Endothelial cell of hepatic sinusoid (primary cell): ENCODE results near the gene RIN3.

Experiments used
- in situ Hi-C: cut with HindIII; loops from 2 replicates; pipeline ENCODE4 v1.10.0; 2017; ENCODE audit warnings: low sequenced_read_pairs

The RIN3 gene

DNA sequence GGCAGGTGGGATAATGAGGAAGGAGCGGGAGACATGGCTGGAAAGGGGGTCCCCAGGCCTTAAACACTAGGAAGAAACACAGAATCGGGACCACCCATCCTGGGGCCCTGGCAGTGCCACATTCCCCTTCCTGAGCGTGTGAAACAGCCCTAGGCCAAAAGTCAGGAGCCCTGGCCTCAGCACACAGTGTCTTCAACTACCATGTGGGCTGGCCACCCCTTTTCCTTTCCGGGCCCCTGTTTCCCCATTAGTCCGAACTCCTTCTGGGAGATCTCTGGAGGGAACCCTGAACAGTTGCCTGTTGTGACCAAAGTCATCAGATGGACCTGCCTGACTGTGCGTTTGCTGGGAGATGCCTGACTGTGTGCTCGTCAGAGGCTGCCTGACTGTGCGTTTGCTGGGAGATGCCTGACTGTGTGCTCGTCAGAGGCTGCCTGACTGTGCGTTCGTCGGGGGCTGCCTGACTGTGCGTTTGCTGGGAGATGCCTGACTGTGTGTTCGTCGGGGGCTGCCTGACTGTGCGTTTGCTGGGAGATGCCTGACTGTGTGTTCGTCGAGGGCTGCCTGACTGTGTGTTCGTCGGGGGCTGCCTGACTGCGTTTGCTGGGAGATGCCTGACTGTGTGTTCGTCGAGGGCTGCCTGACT is 126.0 kb downstream of the RIN3 start:
- in situ Hi-C loops, result loop anchor here (5.0 kb wide), 2 partner anchors 33 to 67 kb away; no protein-coding TSS in a partner anchor

- in situ Hi-C loops, result no loop called here
Measured at GRCh38 chr14:92641306-92641705, 127.7 kb downstream of the RIN3 start.

DNA sequence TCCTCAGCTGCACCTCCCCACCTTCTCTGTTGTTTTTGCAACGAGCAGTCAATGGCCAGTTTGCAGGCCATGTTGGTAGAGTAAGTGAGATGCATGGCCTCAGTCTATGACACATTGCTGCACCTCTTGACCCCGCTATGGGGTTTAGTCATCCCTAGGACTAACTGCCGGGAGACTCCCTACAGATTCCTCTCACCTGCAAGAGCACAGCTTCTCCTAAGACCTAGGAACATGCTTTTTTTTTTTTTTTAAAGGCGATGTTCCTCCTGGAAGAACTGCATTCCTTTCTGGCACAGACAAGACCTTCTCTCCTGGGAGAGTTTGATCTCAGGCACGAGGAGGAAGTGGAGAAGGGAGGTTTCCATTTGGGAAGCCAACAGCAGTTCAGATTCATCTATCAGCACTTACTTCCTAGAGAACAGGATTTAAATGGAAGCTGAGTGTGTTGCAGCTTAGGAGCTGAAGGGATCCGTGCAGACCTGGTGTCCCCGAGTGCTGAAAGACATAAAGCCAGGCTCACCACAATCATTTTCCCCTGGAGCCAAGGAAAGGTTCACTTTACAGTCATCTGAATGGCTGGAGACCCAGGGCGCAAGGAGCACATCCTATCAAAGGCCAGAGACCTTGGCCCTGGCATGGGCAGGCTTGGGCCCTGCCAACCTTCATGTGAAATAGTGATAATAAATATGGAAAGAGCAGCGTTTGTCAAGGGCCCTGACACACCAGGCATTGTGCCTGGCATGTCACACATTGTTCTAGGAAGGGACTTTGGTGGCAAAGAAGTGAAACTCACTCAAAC is 130.8 kb downstream of the RIN3 start:
- in situ Hi-C loops, result no loop called here

DNA sequence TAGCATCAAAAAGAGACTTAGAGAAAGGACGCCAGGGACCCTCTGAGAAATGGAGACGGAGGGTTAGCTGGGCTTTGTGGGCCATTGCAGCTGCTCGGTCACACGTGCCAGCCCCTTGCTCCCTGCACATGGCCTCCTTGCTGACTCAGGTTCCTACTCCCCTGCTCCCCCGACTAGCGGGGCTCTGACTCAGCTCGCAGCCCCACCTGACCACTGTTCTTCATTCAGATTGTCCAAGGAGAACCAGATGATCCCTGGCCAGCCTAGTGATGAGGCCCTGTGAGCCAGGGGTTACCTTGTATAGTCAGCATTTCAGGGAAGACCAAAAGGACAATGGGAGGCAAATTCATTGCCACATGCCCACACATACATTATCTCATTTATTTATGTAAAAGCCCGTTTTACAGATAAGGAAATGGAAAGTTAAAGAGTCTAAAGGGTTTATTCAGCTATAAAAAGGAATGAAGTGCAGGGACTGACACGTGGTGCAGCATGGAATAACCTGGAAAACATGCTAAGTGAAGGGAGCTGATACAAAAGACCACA is 131.5 kb downstream of the RIN3 start:
- in situ Hi-C loops, result no loop called here

- in situ Hi-C loops, result no loop called here
Measured at GRCh38 chr14:92645841-92646478, 132.4 kb downstream of the RIN3 start.

GRCh38 chr14:92646952-92647796 is 133.6 kb downstream of the RIN3 start:
- in situ Hi-C loops, result no loop called here

- in situ Hi-C loops, result no loop called here
Measured at GRCh38 chr14:92647797-92648279, 134.3 kb downstream of the RIN3 start.

- in situ Hi-C loops, result no loop called here
Measured at GRCh38 chr14:92649066-92649465, 135.5 kb downstream of the RIN3 start.

DNA sequence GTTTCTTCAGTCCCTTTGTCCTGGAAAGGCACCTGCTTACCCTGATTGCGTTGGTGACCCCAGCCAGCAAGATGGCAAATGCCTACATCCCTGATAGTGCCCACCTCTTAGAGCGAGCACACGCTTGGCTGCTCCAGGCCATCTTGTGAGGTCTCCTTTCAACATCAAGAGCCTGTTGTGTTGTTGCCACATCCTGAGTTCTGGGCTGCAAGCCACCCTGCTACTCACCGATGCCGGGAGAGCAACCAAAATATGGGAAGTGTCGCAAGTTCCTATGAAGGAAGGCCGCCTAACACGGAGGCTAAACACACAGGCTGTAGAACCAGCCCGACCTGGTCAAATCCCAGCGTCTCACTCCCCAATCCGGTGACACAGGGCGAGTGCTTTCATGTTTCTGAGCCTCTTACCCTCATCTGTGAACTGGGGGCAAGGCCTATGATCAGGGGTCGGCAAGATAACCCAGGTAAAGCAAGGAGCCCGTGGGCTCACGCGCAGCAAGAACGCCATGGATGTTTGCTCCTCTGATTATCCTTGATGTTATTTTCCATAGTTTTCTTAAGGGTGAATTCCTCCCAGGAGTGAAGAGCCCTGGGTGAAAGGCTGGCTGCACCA is 136.5 kb downstream of the RIN3 start:
- in situ Hi-C loops, result no loop called here

GRCh38 chr14:92650581-92651105 is 137.1 kb downstream of the RIN3 start:
- in situ Hi-C loops, result no loop called here

- in situ Hi-C loops, result no loop called here
Measured at GRCh38 chr14:92651106-92651757, 137.7 kb downstream of the RIN3 start.

GRCh38 chr14:92651758-92652406 is 138.3 kb downstream of the RIN3 start:
- in situ Hi-C loops, result no loop called here

DNA sequence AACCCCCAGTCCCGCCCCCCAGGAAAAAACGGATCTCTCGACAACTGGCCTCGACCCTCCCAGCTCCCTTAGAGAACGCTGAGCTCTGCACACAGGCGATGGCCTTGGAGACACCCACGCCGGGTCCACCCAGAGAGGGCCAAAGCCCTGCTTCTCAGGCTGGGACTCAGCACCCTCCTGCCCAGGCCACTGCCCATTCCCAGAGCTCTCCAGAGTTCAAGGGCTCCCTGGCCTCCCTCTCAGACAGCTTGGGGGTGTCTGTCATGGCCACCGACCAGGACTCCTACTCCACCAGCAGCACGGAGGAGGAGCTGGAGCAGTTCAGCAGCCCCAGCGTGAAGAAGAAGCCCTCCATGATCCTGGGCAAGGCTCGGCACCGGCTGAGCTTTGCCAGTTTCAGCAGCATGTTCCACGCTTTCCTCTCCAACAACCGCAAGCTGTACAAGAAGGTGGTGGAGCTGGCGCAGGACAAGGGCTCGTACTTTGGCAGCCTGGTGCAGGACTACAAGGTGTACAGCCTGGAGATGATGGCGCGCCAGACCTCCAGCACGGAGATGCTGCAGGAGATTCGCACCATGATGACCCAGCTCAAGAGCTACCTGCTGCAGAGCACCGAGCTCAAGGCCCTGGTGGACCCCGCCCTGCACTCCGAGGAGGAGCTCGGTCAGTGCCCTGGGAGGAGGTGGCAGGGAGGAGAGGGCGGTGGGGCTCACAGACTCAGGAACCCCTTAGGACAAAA is 139.0 kb downstream of the RIN3 start:
- in situ Hi-C loops, result no loop called here

- in situ Hi-C loops, result no loop called here
Measured at GRCh38 chr14:92653162-92653651, 139.6 kb downstream of the RIN3 start.

GRCh38 chr14:92654239-92654901 is 140.8 kb downstream of the RIN3 start:
- in situ Hi-C loops, result no loop called here

- in situ Hi-C loops, result no loop called here
Measured at GRCh38 chr14:92655419-92656201, 142.0 kb downstream of the RIN3 start.
